ENCODE measurements around the gene GPR85. TPM values are rescaled to one million over a fixed set of nuclear protein-coding genes. Genes with fewer than 3 reads are reported as not detected.

The GPR85 gene
- total and polyA plus RNA-seq, 4 donors = 0.13 to 1.7 (median 0.42) TPM

DNA sequence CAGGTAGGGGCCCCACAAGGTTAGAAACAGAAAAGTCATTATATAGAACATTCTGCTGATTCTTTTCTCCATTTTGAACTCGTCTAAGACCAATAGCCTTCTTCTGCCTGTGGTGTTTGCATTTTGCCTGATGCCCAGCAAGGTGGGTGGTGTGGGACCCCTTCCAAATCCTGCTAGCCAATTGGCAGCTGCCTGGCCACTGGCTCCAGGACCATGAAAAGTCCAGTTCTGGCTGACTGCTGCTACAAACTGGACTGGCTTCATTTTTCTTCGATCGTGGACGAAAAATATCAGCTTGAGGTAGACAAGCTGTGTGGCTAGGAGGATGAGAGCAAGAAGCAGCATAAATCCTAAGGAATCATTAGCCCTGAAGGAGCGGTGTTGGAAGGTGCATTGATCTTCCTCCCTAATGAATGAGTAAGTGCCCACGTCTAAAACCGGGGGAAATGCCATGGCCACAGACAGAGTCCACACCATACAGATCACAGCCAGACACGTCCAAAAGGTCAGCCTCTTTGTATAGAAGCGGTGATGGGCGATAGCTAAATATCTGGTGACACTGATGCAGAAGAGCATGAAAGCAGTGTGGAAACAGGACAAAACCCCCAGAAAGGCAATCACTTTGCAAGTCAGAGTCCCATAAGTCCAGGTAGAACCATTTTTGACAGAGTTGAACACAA, 2.7 kb downstream of the GPR85 start:
- TF ChIP-seq NR2F2 (IDR thresholded peaks at IDR 0.05) (no peak), SP1 (IDR thresholded peaks at IDR 0.05) (no peak), RXRA (IDR thresholded peaks at IDR 0.05) (no peak), CTCF (IDR thresholded peaks at IDR 0.05; ENCODE audit: low read depth, low read length, missing input control) (no peak), YY1 (IDR thresholded peaks at IDR 0.05) (no peak)
- TF ChIP-seq, protein P1, sequence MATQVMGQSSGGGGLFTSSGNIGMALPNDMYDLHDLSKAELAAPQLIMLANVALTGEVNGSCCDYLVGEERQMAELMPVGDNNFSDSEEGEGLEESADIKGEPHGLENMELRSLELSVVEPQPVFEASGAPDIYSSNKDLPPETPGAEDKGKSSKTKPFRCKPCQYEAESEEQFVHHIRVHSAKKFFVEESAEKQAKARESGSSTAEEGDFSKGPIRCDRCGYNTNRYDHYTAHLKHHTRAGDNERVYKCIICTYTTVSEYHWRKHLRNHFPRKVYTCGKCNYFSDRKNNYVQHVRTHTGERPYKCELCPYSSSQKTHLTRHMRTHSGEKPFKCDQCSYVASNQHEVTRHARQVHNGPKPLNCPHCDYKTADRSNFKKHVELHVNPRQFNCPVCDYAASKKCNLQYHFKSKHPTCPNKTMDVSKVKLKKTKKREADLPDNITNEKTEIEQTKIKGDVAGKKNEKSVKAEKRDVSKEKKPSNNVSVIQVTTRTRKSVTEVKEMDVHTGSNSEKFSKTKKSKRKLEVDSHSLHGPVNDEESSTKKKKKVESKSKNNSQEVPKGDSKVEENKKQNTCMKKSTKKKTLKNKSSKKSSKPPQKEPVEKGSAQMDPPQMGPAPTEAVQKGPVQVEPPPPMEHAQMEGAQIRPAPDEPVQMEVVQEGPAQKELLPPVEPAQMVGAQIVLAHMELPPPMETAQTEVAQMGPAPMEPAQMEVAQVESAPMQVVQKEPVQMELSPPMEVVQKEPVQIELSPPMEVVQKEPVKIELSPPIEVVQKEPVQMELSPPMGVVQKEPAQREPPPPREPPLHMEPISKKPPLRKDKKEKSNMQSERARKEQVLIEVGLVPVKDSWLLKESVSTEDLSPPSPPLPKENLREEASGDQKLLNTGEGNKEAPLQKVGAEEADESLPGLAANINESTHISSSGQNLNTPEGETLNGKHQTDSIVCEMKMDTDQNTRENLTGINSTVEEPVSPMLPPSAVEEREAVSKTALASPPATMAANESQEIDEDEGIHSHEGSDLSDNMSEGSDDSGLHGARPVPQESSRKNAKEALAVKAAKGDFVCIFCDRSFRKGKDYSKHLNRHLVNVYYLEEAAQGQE (IDR thresholded peaks at IDR 0.05) = no peak
- TF ChIP-seq, protein P2, sequence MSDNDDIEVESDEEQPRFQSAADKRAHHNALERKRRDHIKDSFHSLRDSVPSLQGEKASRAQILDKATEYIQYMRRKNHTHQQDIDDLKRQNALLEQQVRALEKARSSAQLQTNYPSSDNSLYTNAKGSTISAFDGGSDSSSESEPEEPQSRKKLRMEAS (IDR thresholded peaks at IDR 0.05) = no peak
- H3K27ac ChIP-seq (ENCODE audit: low read depth in 1 of 2, low read length in 2 of 2) = no peak overlapping the region
- peaks cover 0 to 13% (median 0%) of the 10 kb centered on the region in 4 donors for H3K27me3 ChIP-seq (ENCODE audit: control insufficient read depth in 4 of 4, insufficient read depth in 4 of 4, low read length in 3 of 4)
- H3K4me3 ChIP-seq (ENCODE audit: low read depth in 1 of 3, low read length in 3 of 3) = no peak overlapping the region
- peaks cover 0 to 4% (median 0%) of the 10 kb centered on the region in 4 donors for H3K4me1 ChIP-seq (ENCODE audit: control insufficient read depth in 4 of 4, insufficient read depth in 4 of 4, low read length in 3 of 4)
- WGBS = 79% methylated on average over 10 of the region's 10 CpGs
- H3K9me3 ChIP-seq (ENCODE audit: control insufficient read depth in 4 of 4, low read length in 3 of 4) = no peaks in the 10 kb centered on the region
- no peak for DNase-seq (ENCODE audit: low spot score)
- H3K36me3 ChIP-seq (ENCODE audit: control insufficient read depth in 4 of 4, insufficient read depth in 3 of 4, low read depth in 1 of 4, low read length in 3 of 4) = no peaks in the 10 kb centered on the region
- H3K9ac ChIP-seq (ENCODE audit: low read depth in 1 of 2, low read length in 2 of 2) = no peak overlapping the region

DNA sequence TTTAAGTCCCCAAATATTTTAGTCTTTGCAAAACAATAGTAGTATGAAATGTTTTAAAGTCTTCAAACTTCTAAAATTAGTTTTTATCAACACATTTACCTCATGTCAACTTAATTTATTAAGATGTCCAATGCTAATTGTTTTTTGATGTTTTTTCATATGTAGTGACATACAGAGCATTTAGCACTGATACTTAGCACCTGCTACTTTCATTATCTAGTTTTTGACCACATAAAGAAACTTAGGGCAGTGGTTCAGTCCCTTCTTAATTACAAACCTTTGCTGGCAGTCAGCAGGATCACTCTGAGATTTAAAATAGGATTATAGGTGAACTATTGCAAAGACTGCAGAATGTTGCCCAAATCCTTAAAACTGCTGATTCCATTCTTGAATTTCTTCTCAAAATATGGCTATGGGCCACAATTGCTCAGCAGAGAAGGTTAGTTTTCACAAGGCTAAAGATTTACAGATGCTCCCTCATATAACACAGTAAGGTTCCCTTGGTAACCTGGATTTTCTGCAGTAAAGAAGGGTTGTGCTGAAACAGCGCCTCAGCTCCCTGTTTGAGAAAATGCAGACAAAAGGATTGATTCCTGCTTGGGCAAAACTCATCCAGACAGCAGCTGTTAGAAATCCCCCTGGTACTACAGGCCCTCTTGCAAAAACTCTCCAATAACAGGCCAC, 3.4 kb downstream of the GPR85 start:
- no peak for DNase-seq (ENCODE audit: low spot score)
- Histone ChIP-seq H3K27ac (ENCODE audit: low read depth in 1 of 2, low read length in 2 of 2) (no peak overlapping the region), H3K9ac (ENCODE audit: low read depth in 1 of 2, low read length in 2 of 2) (no peak overlapping the region), H3K9me3 (ENCODE audit: control insufficient read depth in 4 of 4, low read length in 3 of 4) (no peaks in the 10 kb centered on the region), H3K4me3 (ENCODE audit: low read depth in 1 of 3, low read length in 3 of 3) (no peak overlapping the region), H3K4me1 (ENCODE audit: control insufficient read depth in 4 of 4, insufficient read depth in 4 of 4, low read length in 3 of 4) (peaks cover 0 to 4% (median 0%) of the 10 kb centered on the region in 4 donors), H3K36me3 (ENCODE audit: control insufficient read depth in 4 of 4, insufficient read depth in 3 of 4, low read depth in 1 of 4, low read length in 3 of 4) (no peaks in the 10 kb centered on the region), H3K27me3 (ENCODE audit: control insufficient read depth in 4 of 4, insufficient read depth in 4 of 4, low read length in 3 of 4) (peaks cover 0 to 13% (median 0%) of the 10 kb centered on the region in 4 donors)
- 58% methylated on average over 1 of the region's 1 CpG for WGBS
- no peak for TF ChIP-seq RAD21 (IDR thresholded peaks at IDR 0.05)
- TF ChIP-seq JUND (IDR thresholded peaks at IDR 0.05) = no peak
- TF ChIP-seq, protein P3, sequence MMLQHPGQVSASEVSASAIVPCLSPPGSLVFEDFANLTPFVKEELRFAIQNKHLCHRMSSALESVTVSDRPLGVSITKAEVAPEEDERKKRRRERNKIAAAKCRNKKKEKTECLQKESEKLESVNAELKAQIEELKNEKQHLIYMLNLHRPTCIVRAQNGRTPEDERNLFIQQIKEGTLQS (IDR thresholded peaks at IDR 0.05) = no peak
- TF ChIP-seq, protein P1 (IDR thresholded peaks at IDR 0.05) = no peak
- TF ChIP-seq, protein P2 (IDR thresholded peaks at IDR 0.05) = no peak
- no peak for TF ChIP-seq FOXA1 (IDR thresholded peaks at IDR 0.05)
- TF ChIP-seq CTCF (IDR thresholded peaks at IDR 0.05; ENCODE audit: low read depth, low read length, missing input control) = no peak
- no peak for TF ChIP-seq YY1 (IDR thresholded peaks at IDR 0.05)
- no peak for TF ChIP-seq FOXA2 (IDR thresholded peaks at IDR 0.05)
- TF ChIP-seq RXRA (IDR thresholded peaks at IDR 0.05) = no peak
- TF ChIP-seq GABPA (IDR thresholded peaks at IDR 0.05 in 1 of 2, conservative IDR thresholded peaks at IDR 0.05 in 1 of 2) = no peak
- TF ChIP-seq EGR1 (IDR thresholded peaks at IDR 0.05; ENCODE audit: low read depth in 2 of 2) = no peak
- TF ChIP-seq SP1 (IDR thresholded peaks at IDR 0.05) = no peak
- TF ChIP-seq TAF1 (conservative IDR thresholded peaks at IDR 0.05) = no peak
- no peak for TF ChIP-seq NR2F2 (IDR thresholded peaks at IDR 0.05)
